Measurements from ENCODE around the gene ZRANB1.

The ZRANB1 gene

GRCh38 chr10:124955243-124955642 lies 13.3 kb downstream of the ZRANB1 start:
- no peak for TF ChIP-seq CTCF (IDR thresholded peaks at IDR 0.05; ENCODE audit: low read depth, low read length)
- no peak overlapping the region for H3K4me3 ChIP-seq (ENCODE audit: low read depth, low read length)

GRCh38 chr10:124955868-124956267 lies 13.9 kb downstream of the ZRANB1 start:
- TF ChIP-seq CTCF (IDR thresholded peaks at IDR 0.05; ENCODE audit: low read depth, low read length) = no peak
- no peak overlapping the region for H3K4me3 ChIP-seq (ENCODE audit: low read depth, low read length)

- H3K4me3 ChIP-seq (ENCODE audit: low read depth, low read length) = no peak overlapping the region
- TF ChIP-seq CTCF (IDR thresholded peaks at IDR 0.05; ENCODE audit: low read depth, low read length) = no peak
Observed at GRCh38 chr10:124956764-124957163, 14.8 kb downstream of the ZRANB1 start.

- no peak for TF ChIP-seq CTCF (IDR thresholded peaks at IDR 0.05; ENCODE audit: low read depth, low read length)
- no peak overlapping the region for H3K4me3 ChIP-seq (ENCODE audit: low read depth, low read length)
Observed at GRCh38 chr10:124957404-124957947, 15.6 kb downstream of the ZRANB1 start.

- no peak for TF ChIP-seq CTCF (IDR thresholded peaks at IDR 0.05; ENCODE audit: low read depth, low read length)
- no peak overlapping the region for H3K4me3 ChIP-seq (ENCODE audit: low read depth, low read length)
Observed at GRCh38 chr10:124959564-124959963, 17.6 kb downstream of the ZRANB1 start.

GRCh38 chr10:124961248-124961570 lies 19.3 kb downstream of the ZRANB1 start:
- no peak for TF ChIP-seq CTCF (IDR thresholded peaks at IDR 0.05; ENCODE audit: low read depth, low read length)
- no peak overlapping the region for H3K4me3 ChIP-seq (ENCODE audit: low read depth, low read length)

- no peak for TF ChIP-seq CTCF (IDR thresholded peaks at IDR 0.05; ENCODE audit: low read depth, low read length)
- H3K4me3 ChIP-seq (ENCODE audit: low read depth, low read length) = no peak overlapping the region
Observed at GRCh38 chr10:124962421-124962820, 20.5 kb downstream of the ZRANB1 start.

All from WI38 (cell line).